Measurements from ENCODE around the gene CSNK2B.

The CSNK2B gene

GRCh38 chr6:31662124-31662723 lies 3.7 kb upstream of the CSNK2B start:
- DNase-seq = no peak

GRCh38 chr6:31663126-31663960 lies 2.5 kb upstream of the CSNK2B start:
- DNase-seq = no peak

- no peak for DNase-seq
These were observed 1.7 kb upstream of the CSNK2B start for GRCh38 chr6:31663961-31664789.

- DNase-seq = peak; percentile 59 to 71
These were observed 935 bp upstream of the CSNK2B start, which contains the start of gene GPANK1 for GRCh38 chr6:31664790-31665500. Gene GPANK1, minus strand, starts transcription at chr6:31664997. Its CDS starts 519 bp downstream, at chr6:31664478.

GRCh38 chr6:31666337-31666965 lies 571 bp downstream of the CSNK2B start:
- DNase-seq = no peak

GRCh38 chr6:31669676-31670075 lies 3.8 kb downstream of the CSNK2B start, which contains the start of gene LY6G5B:
Gene LY6G5B, plus strand, starts transcription at chr6:31669976. Its CDS starts 975 bp downstream, at chr6:31670951.
- DNase-seq = no peak

GRCh38 chr6:31676322-31676903 lies 10.5 kb downstream of the CSNK2B start:
- DNase-seq = no peak

- no peak for DNase-seq
These were observed 11.0 kb downstream of the CSNK2B start for GRCh38 chr6:31676904-31677303.

GRCh38 chr6:31677955-31678354 lies 12.1 kb downstream of the CSNK2B start:
- no peak for DNase-seq

GRCh38 chr6:31680226-31681134 lies 14.6 kb downstream of the CSNK2B start, which contains the start of gene LY6G5C:
Gene LY6G5C, minus strand, starts transcription at chr6:31681067. Its CDS starts 694 bp downstream, at chr6:31680373.
- peak; percentile 18 to 60 for DNase-seq

GRCh38 chr6:31681135-31681671 lies 15.3 kb downstream of the CSNK2B start:
- DNase-seq = peak in 1 of 2 experiments; percentile 3

GRCh38 chr6:31683591-31683990 lies 17.7 kb downstream of the CSNK2B start:
- DNase-seq = no peak

GRCh38 chr6:31686483-31686882 lies 20.6 kb downstream of the CSNK2B start:
- DNase-seq = no peak

- no peak for DNase-seq
These were observed 21.4 kb downstream of the CSNK2B start for GRCh38 chr6:31687321-31687720.

GRCh38 chr6:31687860-31688693 lies 22.2 kb downstream of the CSNK2B start:
- DNase-seq = no peak

- DNase-seq = no peak
These were observed 23.6 kb downstream of the CSNK2B start for GRCh38 chr6:31689249-31690110.

GRCh38 chr6:31690231-31691077 lies 24.6 kb downstream of the CSNK2B start:
- no peak for DNase-seq

Measured in NCI-H187 (cell line).